SKM-1 (cell line): Measurements from ENCODE around the gene KRT38.
"Not testable (repeated sequence)": the region's sequence is repeated elsewhere in the genome, so short reads cannot be mapped to it uniquely, and the experiment has no call there.

Experiments
- DNase-seq: peaks from one replicate; lab custom pipeline; 2025; ENCODE audit not compliant: unreplicated experiment; lab: John Stamatoyannopoulos, UW

Gene KRT38

DNA sequence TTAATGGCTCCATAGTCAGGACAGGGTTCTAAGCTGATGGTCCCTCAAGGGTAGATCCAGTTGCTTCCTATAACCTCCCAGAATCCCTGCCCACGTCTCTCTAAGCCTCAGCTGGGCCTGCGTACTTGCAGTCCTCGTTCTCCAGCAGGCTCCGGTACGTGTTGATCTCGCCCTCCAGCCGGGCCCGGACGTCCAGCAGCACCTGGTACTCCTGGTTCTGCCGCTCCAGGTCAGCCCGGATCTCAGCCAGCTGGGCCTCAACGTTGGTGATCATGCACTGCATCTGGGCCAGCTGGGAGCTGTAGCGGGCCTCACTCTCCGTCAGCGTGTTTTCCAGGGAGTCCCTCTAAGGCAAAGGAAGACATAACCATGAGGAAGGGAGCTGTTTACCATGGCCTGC is 21.9 kb upstream of the KRT38 start:
- no peak for DNase-seq

DNA sequence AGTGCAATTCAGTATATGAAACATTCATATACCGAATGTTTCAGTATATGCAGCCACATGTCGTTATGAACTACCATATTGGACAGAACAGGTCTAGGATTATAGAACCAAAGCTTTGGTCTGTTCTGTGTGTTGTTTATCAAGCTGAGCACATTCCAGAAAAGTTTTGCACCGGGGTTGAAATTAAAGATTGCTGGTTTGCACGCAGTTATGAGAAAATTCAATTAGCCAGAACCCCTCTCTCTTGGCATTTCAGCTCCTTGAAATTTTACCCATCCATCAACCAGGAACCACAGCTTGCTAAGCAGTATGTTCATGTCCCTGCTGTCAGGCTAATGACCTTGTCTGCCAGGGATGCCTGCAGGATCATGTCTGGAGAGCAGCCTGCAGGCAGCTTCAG is 16.9 kb upstream of the KRT38 start:
- DNase-seq: no peak

DNA sequence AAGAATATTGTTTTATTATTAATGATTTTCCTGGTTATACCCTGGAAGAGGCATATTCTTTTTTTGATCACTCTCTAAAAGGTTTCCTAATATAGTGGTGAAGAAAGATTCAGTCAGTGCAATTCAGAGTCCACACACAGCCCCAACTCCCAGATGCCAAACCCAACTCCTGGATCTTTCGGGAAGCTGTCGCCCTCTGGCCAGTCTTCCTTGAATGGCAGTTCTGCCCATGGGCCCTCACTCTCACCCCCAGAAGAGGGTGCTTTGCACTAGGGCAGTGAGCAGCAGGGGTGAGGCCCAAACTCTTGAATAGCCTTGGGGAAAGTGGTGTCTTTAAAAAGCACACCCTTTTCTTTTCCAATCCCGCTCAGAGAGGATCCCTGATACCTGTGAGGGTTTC is 15.4 kb upstream of the KRT38 start:
- DNase-seq: no peak

DNA sequence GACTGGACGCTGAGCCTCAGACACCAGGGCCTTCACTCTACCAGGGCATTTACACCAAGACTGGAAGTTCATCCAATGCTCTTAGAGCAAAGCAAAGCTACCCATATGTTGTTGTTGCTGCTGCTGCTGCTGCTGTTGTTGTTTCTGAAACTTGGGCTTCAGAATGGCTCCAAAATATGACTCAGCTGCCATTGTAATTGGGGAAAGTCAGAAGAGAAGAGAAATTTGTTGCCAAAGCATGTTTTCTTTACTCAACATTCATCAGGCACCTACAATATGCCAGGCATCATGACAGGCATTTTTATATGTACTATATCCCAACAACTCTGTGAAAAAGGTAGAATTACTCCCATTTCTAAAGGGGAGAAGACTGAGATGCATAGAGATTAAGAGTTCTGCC is 14.5 kb upstream of the KRT38 start:
- DNase-seq: no peak

DNA sequence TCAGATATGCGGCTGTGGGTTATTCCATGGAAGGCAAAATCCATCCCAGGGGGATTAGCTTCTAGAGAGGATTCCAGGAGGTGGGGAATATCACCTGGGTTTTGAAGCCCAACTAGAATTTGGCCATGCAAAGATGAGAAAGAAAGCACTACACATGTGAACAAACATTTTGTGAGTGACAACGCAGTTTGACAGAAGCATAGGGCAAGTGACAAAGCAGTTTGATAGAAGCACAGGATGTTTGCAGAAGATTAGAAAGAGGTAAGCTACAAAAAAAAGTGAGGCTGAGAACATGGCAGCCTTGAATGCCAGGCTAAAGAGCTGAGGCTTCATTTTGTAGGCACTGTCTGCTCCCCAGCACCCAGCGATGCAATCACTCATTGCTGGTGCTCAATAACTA is 12.3 kb upstream of the KRT38 start:
- DNase-seq: no peak

DNA sequence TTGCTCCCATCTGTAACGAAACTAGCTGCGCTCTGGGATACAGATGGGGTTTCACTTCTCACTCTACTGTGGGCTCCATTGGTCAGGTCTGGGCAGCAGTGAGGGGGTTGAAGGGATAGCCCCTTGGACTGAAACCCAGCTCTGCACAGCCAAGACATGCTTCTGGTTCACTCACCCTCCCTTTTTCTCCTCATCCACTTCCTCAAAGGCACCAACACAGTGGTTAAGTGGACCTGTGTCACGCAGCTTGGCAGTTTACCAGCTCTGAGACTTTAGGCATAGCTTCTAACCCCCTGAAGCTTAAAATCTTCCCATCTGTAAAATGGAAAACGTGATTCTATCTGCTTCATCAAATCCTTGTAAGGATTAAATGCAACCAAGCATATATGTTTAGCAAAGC is 11.5 kb upstream of the KRT38 start:
- no peak for DNase-seq

DNA sequence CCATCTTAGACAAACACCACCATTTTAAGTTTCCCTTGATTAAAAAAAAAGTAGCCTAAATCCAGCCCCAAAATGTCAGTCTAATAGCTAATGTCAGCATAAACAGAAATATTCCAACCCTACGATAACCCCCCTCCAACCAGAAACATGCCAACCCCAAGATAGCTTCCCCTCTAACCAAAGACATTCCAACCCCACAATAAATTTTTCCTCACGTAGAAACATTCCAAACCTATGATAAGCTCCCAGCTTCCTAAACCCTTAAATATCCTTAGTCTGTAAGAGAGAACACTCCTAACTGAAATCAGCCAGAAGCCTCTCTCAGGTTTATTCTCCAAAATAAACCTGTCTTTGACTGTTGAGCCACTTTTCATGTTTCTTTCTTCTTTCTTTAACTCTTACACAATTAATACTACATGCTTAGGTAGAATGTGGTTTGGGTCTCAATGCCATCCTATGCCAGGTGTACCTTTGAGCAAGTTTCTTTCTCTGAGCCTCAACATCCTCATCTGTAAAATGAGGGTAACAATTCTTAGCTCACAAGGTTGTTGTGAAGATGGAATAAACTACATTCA is 10.5 kb upstream of the KRT38 start:
- DNase-seq: no peak

DNA sequence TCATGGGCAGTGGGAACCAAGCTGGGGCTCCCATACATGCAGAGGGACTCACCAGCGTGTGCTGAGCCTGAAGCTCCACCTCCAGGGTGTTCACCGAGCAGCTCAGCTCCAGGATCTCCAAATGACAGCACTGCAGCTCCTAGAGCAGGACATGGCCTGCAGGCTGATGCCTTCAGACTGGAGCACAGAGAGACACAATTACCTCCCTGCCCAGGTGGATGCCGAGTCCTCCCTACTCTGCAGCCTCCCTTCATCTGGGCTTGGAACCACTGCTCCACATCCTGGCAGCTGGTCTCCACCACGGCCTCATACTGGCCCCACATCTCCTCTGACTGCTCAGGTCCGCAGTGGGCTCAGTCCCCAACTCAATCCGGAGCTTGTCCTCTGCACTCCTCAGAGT is 8.2 kb upstream of the KRT38 start:
- DNase-seq: no peak

DNA sequence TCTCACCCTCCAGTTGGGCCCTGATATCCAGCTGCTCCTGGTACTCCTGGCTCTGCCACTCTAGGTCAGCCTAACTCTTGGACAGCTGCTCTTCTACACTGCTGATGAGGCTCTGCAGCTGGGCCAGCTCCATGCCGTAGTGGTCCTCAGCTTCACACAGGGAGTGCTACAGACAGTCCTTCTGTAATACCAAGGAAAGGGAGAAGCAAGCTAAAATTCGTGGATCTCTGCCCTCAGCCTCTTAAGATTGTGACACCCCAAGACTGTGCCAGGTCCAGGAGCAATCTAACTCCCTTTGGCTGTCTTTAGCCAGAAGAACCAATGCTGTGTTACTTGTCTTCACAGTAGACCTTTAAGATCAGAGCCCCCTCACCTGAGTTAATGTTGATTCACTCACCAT is 7.7 kb upstream of the KRT38 start:
- no peak for DNase-seq

DNA sequence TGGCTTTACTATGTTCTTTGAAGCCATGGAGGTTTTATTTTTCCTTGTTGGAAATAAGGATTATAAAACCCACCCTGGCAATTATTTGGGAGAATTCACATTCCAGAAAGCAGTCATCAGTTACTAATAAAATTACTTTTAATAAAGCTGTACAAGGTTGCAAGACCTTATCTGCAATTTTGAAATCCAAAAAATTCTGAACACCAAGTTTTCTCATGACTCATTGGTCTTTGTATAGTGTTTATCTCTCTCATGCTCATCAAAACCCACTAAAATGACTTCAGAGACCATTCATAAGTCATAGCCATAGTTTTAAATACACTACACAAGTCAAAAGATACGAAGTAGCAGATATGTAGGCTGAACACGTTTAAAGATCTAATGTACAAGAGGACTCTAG is 6.0 kb upstream of the KRT38 start:
- DNase-seq: no peak

DNA sequence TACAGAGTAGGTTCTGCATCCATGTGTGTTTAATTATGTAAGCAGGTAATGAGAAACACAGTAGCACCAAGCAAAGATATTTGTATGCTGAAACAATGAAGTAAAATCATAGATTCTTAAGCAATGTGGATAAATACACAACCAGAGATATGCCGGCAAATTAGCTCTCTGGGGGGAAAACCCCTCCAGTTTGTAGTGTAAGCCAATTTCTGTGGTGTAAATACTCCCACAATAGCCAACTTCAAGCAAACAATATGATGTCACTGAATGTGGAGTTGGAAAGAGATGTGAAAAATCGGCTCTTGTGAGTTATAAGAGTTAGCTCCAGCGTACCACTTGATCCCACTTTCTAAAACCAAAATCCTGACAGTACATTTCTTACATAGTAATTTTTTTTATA is 3.9 kb upstream of the KRT38 start:
- DNase-seq: no peak

DNA sequence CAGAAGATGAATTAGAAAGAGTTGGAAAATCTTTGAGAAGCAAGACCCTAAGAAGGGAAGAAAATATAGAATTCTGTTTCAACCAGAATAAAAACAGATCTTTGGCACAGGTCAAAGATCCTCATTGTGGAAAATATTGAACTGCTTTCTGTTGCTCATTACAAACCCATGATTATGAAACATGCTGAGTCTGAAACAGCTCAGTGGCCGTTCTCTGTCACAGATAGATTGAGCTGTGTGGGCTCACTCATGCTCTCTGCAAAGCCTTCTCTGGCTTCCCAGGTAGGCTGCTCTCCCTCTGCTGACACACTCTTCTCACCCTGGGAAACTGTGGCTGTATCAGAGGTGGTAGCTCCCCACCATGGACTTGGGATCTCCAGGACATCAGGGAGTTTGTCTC is 3.4 kb upstream of the KRT38 start:
- DNase-seq: no peak

DNA sequence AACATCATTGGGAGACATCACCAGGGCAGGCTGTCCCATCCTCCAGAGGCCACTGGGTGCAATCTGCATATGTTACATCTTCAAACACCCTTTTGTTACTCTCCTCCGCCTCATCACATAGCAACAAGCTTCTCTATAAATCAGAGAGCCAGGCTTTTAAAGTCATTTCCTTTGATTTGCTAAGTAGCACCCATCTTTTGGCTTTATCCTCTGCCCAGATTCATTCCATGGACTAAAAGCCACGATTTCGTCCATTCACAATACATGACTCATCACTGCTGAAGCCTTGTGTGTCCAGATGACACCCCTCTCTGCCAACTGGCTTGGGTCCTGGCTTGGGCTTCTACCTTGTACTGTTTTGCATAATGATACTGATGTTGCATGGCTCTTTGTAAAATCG is 2.0 kb upstream of the KRT38 start:
- DNase-seq: no peak

DNA sequence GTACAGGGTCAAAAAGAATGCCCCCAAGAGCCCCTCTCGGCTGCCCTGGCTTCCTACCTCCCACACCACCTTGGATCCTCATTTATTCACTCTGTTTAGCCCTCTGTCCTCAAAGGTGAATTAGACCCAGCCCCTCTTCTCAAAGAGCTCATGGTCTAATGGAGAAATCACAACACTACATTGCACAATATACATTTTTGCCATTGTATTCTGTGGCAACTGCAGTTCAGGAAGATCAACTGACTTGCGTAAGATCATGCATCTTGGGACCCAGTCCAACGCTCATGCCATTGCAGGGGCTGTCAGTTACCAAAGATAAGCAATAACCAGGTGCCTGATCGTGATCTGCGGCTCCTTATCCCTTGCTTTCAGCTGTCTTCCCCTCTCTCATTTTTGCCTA is 1.4 kb downstream of the KRT38 start:
- no peak for DNase-seq

DNA sequence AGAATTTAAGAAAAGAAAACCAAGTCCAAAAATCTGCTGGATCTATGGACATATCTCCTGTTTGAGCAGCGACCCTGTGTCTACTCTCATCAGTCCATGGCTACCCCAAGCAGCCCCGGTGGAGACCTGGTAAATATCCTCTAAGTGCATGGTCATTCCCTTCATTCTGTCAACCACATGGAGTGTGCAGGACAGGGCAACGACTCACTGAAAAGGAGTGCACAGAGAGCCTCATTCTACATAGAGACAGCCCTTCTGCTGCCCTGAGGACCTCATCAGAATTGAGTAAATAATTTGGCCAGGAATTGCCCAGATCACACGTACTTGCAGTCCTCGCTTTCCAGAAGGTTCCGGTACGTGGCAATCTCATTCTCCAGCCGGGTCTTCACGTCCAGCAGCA is 3.0 kb downstream of the KRT38 start:
- no peak for DNase-seq

DNA sequence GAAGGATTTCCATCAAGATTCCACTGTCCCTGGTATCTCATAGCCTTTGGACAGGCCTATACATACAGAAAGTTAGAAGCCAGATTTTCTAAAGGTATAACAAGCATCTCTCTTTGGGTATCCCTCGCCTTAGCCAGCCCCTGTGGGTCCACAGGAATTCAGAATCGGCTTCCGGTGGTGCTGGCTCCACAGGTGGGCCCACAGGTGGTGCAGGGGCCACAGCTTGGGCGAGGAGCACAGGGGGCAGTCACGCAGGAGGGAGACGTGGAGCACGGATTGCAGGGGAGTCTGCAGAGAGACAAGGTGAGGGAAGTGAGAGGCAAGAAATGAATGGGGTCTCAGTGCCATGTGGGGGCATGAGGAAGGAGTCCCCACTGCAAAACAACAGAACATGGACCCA is 3.5 kb downstream of the KRT38 start:
- DNase-seq: no peak

DNA sequence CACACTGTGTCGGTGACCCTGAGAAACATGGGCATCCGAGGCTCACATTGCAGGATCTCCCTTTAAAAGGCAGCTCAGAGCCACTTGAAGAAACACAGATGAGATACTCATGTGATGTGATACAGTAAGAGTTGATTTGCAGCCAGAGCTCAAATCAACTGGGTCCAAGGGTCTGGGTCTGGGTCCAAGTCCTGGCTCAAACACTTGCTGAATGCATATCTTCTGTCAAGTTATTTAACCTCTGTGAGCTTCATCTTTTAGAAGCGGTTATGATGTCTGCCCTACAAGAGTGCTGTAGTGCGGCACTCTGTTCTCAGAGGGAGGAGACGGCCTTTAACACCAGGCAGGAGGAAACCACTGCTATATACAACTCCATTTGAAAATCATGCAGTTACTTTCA is 6.4 kb downstream of the KRT38 start:
- DNase-seq: no peak

DNA sequence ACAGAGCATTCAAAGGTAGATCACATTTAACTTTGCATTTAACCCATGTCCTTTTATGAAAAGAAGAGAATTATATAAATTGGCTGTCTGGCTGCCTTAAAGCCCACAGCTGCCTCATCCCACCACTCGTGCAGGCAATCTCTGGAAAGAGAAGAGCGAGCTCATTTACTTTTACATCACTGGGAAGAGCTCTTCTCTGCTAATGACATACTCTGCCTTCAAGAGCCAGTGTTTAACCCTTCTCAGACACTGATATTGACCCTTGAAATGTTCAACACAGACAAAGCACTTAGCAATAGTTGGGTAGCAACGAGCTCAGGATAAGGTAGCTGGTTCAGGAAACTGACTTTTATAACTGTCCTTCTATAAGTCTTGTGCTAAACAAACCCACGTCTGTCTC is 6.8 kb downstream of the KRT38 start:
- DNase-seq: no peak

DNA sequence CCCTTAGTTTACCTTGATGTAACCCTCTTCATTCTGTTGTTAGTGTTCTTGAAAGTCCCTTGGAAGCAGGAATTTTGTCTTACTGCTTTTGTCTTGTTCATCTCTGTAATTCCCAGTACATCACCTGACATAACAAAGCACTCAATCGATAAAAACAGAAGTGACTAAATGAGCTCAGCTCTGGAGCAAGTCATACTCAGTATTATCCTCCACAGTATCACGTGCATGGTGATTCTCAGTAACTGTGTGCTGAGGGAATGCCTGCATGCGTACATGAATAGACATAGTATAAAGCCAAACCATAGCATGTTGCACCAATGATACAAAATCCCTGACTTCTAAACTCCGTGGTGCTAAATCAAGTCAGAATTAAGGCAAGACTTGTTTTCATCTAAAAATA is 7.2 kb downstream of the KRT38 start:
- DNase-seq: no peak

DNA sequence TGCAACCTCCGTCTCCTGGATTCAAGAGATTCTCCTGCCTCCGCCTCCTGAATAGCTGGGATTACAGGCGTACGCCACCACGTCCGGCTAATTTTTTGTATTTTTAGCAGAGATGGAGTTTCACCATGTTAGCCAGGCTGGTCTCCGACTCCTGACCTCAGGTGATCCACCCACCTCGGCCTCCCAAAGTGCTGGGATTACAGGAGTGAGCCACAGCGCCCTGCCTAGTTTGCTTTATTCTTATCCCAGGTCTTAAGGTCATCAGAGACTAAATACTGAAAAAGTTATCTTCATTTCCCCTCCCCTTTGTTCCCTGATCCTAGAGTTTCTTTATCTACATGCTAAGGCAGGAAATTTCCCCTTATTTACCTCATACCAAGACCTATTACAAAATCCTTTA is 10.4 kb downstream of the KRT38 start:
- not testable (repeated sequence) for DNase-seq

DNA sequence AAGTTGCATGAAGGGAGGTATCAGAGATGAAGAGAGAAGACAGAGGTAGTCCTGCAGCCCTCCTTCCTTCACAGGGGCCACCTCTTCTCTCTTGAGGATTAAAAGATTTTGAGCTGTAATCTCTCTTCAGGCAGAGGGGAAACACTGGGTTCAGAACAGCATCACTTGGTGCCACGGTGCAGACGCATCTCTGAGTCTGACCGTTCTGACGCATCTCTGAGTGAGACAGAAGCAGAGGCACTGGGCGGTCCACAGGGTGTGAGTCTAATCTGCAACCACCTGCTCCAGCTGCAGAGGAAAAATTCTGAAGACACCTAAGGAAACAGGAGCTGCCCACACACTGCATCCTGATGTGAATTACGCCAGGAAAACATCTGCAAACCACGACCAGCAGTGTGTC is 11.1 kb downstream of the KRT38 start:
- no peak for DNase-seq

DNA sequence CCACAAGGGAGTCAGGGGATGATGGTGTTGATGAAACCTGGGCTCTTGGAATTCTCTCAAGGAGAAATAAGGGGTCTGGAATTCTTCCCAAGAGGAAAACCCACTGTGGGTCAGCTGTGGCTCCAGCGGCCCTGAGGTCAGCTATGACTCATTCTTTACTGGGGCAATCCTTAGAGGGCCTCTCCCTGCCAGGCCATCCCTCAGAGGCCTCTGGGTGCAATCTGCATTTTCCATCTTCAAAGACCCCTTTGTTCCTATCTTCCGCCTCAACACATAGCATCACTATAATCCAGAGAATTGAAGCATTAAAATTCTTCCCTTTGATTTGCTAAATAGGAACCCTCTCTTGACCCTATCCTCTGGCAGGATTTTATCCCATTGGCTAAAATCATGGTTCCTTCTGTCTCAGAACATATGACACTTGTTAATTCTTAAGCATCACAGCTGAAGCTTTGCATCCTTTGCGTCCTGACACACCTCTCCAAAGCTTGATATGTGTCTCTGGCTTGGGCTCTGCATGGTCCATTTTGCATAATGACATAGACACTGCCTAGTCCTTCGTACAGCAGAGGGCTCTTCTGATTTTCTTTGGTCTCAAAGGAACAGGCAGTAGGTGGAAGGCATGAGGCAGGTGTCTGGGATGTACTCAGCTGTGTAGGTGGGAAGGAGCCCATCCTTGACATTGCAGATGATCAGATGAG is 12.0 kb downstream of the KRT38 start:
- no peak for DNase-seq

DNA sequence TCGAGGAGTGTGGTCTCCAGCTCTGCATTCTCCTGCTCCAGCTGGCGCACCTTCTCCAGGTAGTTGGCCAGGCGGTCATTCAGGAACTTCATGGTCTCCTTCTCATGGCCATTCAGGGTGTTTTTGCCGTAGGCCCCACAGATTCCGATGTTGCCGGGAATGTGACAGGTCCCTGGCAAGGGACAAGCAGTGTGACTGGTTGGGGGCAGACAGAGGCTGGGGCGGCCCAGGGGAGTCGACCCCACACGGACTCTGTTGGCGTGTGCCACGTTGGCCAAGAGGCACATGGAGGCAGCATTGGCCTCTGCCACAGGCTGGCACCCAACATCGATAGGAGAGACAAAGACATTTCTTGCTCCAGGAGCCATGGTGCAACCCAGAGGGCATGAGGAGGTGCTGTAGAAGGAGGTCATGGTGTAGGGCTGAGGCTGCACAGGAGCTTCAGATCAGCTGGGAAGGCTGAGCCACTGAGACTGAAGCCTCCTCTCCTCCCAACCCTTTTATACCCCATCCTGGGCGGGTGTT is 16.6 kb downstream of the KRT38 start, which contains the start of gene KRT37:
KRT37 (minus strand) TSS at position 475 of the 525 bp plus-strand sequence; CDS start at position 413, 62 bp downstream.
- DNase-seq: no peak
